Astrocyte (in vitro differentiated cells and primary cell): ENCODE measurements around the gene PPP6R2. TPM values are rescaled to one million over a fixed set of nuclear protein-coding genes. Genes with fewer than 3 reads are reported as not detected.
"Not testable (repeated sequence)": the region's sequence is repeated elsewhere in the genome, so short reads cannot be mapped to it uniquely, and the experiment has no call there.

Source experiments
- DNase-seq: peaks from one replicate; pipeline ENCODE4 v3.0.0-alpha.2; 2010; ENCODE audit warnings: low read depth
- FAIRE-seq: peaks from 2 replicates; lab custom pipeline; 2011; peaks lifted over from hg19 to GRCh38; lab: Jason Lieb, UNC
- H2AFZ ChIP-seq: 2 replicates; pipeline ENCODE4 v1.6.0; 2012; ENCODE audit warnings: low read depth, low read length, inconsistent platforms
- H3K27ac ChIP-seq: 2 replicates; pipeline ENCODE4 v1.5.1; 2011; ENCODE audit warnings: low read depth, low read length, inconsistent platforms
- H3K27me3 ChIP-seq: 2 replicates; pipeline ENCODE4 v1.6.0; 2011; ENCODE audit warnings: low read length, inconsistent platforms; ENCODE audit not compliant: insufficient read depth
- H3K36me3 ChIP-seq: 2 replicates; pipeline ENCODE4 v1.5.1; 2011; ENCODE audit warnings: low read length, inconsistent platforms; ENCODE audit not compliant: insufficient read depth
- H3K4me1 ChIP-seq: 2 replicates; pipeline ENCODE4 v1.5.1; 2011; ENCODE audit warnings: low read length, inconsistent platforms; ENCODE audit not compliant: insufficient read depth
- H3K4me2 ChIP-seq: 2 replicates; pipeline ENCODE4 v1.6.0; 2012; ENCODE audit warnings: low read length, inconsistent platforms
- H3K4me3 ChIP-seq: 2 replicates; pipeline ENCODE4 v1.5.1; 2011; ENCODE audit warnings: low read depth, mild to moderate bottlenecking, low read length, inconsistent platforms; ENCODE audit not compliant: insufficient read depth
- H3K79me2 ChIP-seq: 2 replicates; pipeline ENCODE4 v1.6.0; 2012; ENCODE audit warnings: mild to moderate bottlenecking, low read length, inconsistent platforms; ENCODE audit not compliant: insufficient read depth
- H3K9ac ChIP-seq: 2 replicates; pipeline ENCODE4 v1.6.0; 2012; ENCODE audit warnings: mild to moderate bottlenecking, low read length, inconsistent platforms
- H3K9me3 ChIP-seq: 2 replicates; pipeline ENCODE4 v1.5.1; 2012; ENCODE audit warnings: low read depth, mild to moderate bottlenecking, low read length, inconsistent platforms; ENCODE audit not compliant: insufficient read depth
- H4K20me1 ChIP-seq: 2 replicates; pipeline ENCODE4 v1.6.0; 2012; ENCODE audit warnings: low read length, inconsistent platforms; ENCODE audit not compliant: insufficient read depth
- H3K27ac Mint-ChIP-seq: one replicate; pipeline ENCODE4 v1.8.0; 2021; ENCODE audit warnings: mild to moderate bottlenecking, mixed read lengths; ENCODE audit not compliant: unreplicated experiment
- H3K27me3 Mint-ChIP-seq: one replicate; pipeline ENCODE4 v1.8.0; 2021; ENCODE audit warnings: low read depth, mixed read lengths; ENCODE audit not compliant: unreplicated experiment
- H3K36me3 Mint-ChIP-seq: one replicate; pipeline ENCODE4 v1.8.0; 2021; ENCODE audit warnings: low read depth, mixed read lengths; ENCODE audit not compliant: unreplicated experiment
- H3K4me1 Mint-ChIP-seq: one replicate; pipeline ENCODE4 v1.8.0; 2021; ENCODE audit warnings: low read depth, mixed read lengths; ENCODE audit not compliant: unreplicated experiment
- H3K4me3 Mint-ChIP-seq: one replicate; pipeline ENCODE4 v1.8.0; 2021; ENCODE audit warnings: mild to moderate bottlenecking, moderate library complexity, mixed read lengths; ENCODE audit not compliant: unreplicated experiment
- H3K9me3 Mint-ChIP-seq: one replicate; pipeline ENCODE4 v1.8.0; 2021; ENCODE audit warnings: mild to moderate bottlenecking, mixed read lengths; ENCODE audit not compliant: unreplicated experiment
- EZH2 ChIP-seq: IDR thresholded peaks from 2 replicates; pipeline ENCODE4 v1.6.1; 2012; ENCODE audit warnings: mild to moderate bottlenecking, low read length, inconsistent platforms; ENCODE audit not compliant: insufficient read depth
- total RNA-seq: library from RNA; stranded (reverse); gene quantifications from 2 replicates; pipeline ENCODE4 v1.2.1, GENCODE V29; 2021
- TF ChIP-seq, protein P1 (sequence below): IDR thresholded peaks from 2 replicates; pipeline ENCODE4 v1.5.1; 2011; ENCODE audit warnings: low read depth, mild to moderate bottlenecking, inconsistent platforms, low read length, moderate library complexity; ENCODE audit not compliant: insufficient read depth

PPP6R2 gene
- total RNA-seq, 1 donor from 2014 or later: 48.3 TPM

GRCh38 chr22:50363166-50363802 is 20.2 kb downstream of the PPP6R2 start:
- no peak for DNase-seq
- no peak overlapping the region for H3K4me3 Mint-ChIP-seq
- Histone ChIP-seq H3K36me3 (no peaks in the 10 kb centered on the region), H2AFZ (no peak overlapping the region), H3K27ac (no peak overlapping the region), H3K4me1 (no peaks in the 10 kb centered on the region), H3K79me2 (peaks cover 90% of the 10 kb centered on the region), H3K4me2 (no peak overlapping the region), H3K9me3 (no peaks in the 10 kb centered on the region), H3K9ac (no peak overlapping the region), H4K20me1 (peaks cover 80% of the 10 kb centered on the region), H3K27me3 (no peaks in the 10 kb centered on the region), H3K4me3 (no peak overlapping the region)
- H3K9me3 Mint-ChIP-seq: peaks cover 4% of the 10 kb centered on the region
- TF ChIP-seq EZH2: no peak
- TF ChIP-seq, protein P1, sequence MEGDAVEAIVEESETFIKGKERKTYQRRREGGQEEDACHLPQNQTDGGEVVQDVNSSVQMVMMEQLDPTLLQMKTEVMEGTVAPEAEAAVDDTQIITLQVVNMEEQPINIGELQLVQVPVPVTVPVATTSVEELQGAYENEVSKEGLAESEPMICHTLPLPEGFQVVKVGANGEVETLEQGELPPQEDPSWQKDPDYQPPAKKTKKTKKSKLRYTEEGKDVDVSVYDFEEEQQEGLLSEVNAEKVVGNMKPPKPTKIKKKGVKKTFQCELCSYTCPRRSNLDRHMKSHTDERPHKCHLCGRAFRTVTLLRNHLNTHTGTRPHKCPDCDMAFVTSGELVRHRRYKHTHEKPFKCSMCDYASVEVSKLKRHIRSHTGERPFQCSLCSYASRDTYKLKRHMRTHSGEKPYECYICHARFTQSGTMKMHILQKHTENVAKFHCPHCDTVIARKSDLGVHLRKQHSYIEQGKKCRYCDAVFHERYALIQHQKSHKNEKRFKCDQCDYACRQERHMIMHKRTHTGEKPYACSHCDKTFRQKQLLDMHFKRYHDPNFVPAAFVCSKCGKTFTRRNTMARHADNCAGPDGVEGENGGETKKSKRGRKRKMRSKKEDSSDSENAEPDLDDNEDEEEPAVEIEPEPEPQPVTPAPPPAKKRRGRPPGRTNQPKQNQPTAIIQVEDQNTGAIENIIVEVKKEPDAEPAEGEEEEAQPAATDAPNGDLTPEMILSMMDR: no peak
- no peak overlapping the region for H3K27ac Mint-ChIP-seq
- H3K27me3 Mint-ChIP-seq: no peaks in the 10 kb centered on the region
- H3K4me1 Mint-ChIP-seq: peaks cover 19% of the 10 kb centered on the region
- FAIRE-seq: no peak
- H3K36me3 Mint-ChIP-seq: peaks cover 29% of the 10 kb centered on the region

DNA sequence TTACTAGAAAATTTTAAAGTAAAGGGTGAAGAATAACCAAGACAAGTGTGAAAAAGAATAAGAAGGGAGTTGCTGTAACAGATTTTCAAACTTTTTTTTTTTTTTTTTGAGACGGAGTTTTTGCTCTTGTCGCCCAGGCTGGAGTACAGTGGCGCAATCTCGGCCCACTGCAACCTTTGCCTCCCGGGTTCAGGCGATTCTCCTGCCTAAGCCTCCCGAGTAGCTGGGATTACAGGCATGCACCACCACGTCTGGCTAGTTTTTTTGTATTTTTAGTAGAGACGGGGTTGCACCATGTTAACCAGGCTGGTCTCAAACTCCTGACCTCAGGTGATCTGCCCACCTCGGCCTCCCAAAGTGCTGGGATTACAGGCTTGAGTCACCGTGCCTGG is 20.7 kb downstream of the PPP6R2 start:
- Mint-ChIP-seq H3K36me3 (peaks cover 31% of the 10 kb centered on the region), H3K4me1 (peaks cover 19% of the 10 kb centered on the region)
- not testable (repeated sequence) for H3K4me3 ChIP-seq, H3K9me3 ChIP-seq, FAIRE-seq, H3K36me3 ChIP-seq, H3K4me3 Mint-ChIP-seq, H3K27ac Mint-ChIP-seq, H2AFZ ChIP-seq, H3K4me1 ChIP-seq, H3K27ac ChIP-seq, H3K9ac ChIP-seq, H3K27me3 Mint-ChIP-seq, H3K9me3 Mint-ChIP-seq, DNase-seq, H3K27me3 ChIP-seq, H3K4me2 ChIP-seq
- Histone ChIP-seq H3K79me2 (peaks cover 88% of the 10 kb centered on the region), H4K20me1 (peaks cover 77% of the 10 kb centered on the region)

GRCh38 chr22:50367778-50368500 is 24.8 kb downstream of the PPP6R2 start:
- Histone ChIP-seq H3K4me2 (no peak overlapping the region), H3K79me2 (peaks cover 52% of the 10 kb centered on the region), H3K27ac (no peak overlapping the region), H3K4me1 (no peaks in the 10 kb centered on the region), H4K20me1 (peaks cover 43% of the 10 kb centered on the region), H3K4me3 (no peak overlapping the region), H3K36me3 (peaks cover 3% of the 10 kb centered on the region), H3K9ac (no peak overlapping the region), H2AFZ (no peak overlapping the region), H3K9me3 (no peaks in the 10 kb centered on the region), H3K27me3 (no peaks in the 10 kb centered on the region)
- FAIRE-seq (no peak), DNase-seq (no peak)
- Mint-ChIP-seq H3K27me3 (no peaks in the 10 kb centered on the region), H3K4me1 (peaks cover 6% of the 10 kb centered on the region), H3K36me3 (peaks cover 21% of the 10 kb centered on the region), H3K9me3 (no peaks in the 10 kb centered on the region), H3K27ac (no peak overlapping the region), H3K4me3 (no peak overlapping the region)
- TF ChIP-seq, protein P1: no peak
- no peak for TF ChIP-seq EZH2
